Tibial artery (tissue), 4 donors: ENCODE data around the gene ARHGAP32.

Source experiments
- DNase-seq, 2 donors: peaks; one replicate each; pipeline ENCODE4 v3.0.0-alpha.2; 2019
- H3K27ac ChIP-seq, 2 donors: fragments of 200-600 bp; sonication (generic) in 1 of 2; 1 replicate in 1 of 2; 2 replicates in 1 of 2; pipeline ENCODE4 v1.5.1; 2018 to 2019; ENCODE audit warnings: mild to moderate bottlenecking in 1 of 2
- H3K27me3 ChIP-seq, 2 donors: fragments of 200-600 bp; sonication (generic) in 1 of 2; one replicate each; pipeline versions ENCODE4 v1.5.1 to v1.6.0; 2016 to 2019
- H3K36me3 ChIP-seq, 3 donors: fragments of 200-600 bp; sonication (generic) in 2 of 3; one replicate each; pipeline ENCODE4 v1.5.1; 2016 to 2019; ENCODE audit warnings: mild to moderate bottlenecking in 2 of 3
- H3K4me1 ChIP-seq, 4 donors: fragments of 200-600 bp; sonication (generic) in 2 of 4; 1 replicate in 3 of 4; 2 replicates in 1 of 4; pipeline ENCODE4 v1.5.1; 2016 to 2019
- H3K4me3 ChIP-seq, 2 donors: fragments of 200-600 bp; sonication (generic) in 1 of 2; 1 replicate in 1 of 2; 2 replicates in 1 of 2; pipeline ENCODE4 v1.5.1; 2018 to 2019; ENCODE audit warnings: mild to moderate bottlenecking in 2 of 2
- H3K9me3 ChIP-seq, 3 donors: fragments of 200-600 bp; sonication (generic) in 1 of 3; one replicate each; pipeline ENCODE4 v1.5.1; 2016 to 2019
- intact Hi-C: fragments of 100-400 bp; cut with DNase I; formaldehyde crosslinking; loops from one replicate; pipeline ENCODE4 v1.15.0; 2023; ENCODE audit warnings: low total_unique reads
- TF ChIP-seq, protein P1 (sequence below), 2 experiments: fragments of 200-600 bp in 1 of 2; fragments of 450-650 bp in 1 of 2; IDR thresholded peaks; one replicate each; pipeline ENCODE4 v1.5.1; 2017 to 2019; ENCODE audit warnings: antibody characterized with exemption in 2 of 2, mild to moderate bottlenecking in 1 of 2, moderate library complexity in 1 of 2

The ARHGAP32 gene

GRCh38 chr11:128947773-128948172 is 244.4 kb downstream of the ARHGAP32 start:
- DNase-seq: no peak
- peaks cover 0 to 4% of the 10 kb centered on the region in 2 donors for H3K27me3 ChIP-seq
- intact Hi-C loops: no loop called here
- no peak overlapping the region for H3K4me3 ChIP-seq
- H3K36me3 ChIP-seq: no peaks in the 10 kb centered on the region
- TF ChIP-seq, protein P1, sequence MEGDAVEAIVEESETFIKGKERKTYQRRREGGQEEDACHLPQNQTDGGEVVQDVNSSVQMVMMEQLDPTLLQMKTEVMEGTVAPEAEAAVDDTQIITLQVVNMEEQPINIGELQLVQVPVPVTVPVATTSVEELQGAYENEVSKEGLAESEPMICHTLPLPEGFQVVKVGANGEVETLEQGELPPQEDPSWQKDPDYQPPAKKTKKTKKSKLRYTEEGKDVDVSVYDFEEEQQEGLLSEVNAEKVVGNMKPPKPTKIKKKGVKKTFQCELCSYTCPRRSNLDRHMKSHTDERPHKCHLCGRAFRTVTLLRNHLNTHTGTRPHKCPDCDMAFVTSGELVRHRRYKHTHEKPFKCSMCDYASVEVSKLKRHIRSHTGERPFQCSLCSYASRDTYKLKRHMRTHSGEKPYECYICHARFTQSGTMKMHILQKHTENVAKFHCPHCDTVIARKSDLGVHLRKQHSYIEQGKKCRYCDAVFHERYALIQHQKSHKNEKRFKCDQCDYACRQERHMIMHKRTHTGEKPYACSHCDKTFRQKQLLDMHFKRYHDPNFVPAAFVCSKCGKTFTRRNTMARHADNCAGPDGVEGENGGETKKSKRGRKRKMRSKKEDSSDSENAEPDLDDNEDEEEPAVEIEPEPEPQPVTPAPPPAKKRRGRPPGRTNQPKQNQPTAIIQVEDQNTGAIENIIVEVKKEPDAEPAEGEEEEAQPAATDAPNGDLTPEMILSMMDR (IDR thresholded peaks at IDR 0.05): no peak
- H3K9me3 ChIP-seq: no peaks in the 10 kb centered on the region
- no peak overlapping the region for H3K27ac ChIP-seq
- H3K4me1 ChIP-seq: no peaks in the 10 kb centered on the region

DNA sequence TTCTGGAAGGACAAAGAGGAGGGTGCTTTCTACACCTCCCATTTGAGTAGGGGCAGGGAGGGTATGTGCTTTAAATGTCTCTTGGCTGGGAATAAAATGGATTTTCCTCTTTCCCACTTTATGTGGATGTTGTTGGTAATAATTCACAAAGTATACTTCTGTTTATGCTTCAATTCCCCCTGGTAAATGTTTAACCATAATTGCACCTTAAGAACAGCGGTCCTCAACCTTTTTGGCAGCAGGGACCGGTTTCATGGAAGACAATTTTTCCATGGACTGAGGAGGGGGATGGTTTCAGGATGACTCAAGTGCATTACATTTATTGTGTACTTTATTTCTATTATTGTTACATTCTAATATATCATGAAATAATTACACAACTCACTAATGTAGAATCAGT is 245.5 kb downstream of the ARHGAP32 start:
- H3K27ac ChIP-seq: no peak overlapping the region
- DNase-seq: no peak
- intact Hi-C loops: no loop called here
- no peaks in the 10 kb centered on the region for H3K4me1 ChIP-seq
- no peaks in the 10 kb centered on the region for H3K9me3 ChIP-seq
- TF ChIP-seq, protein P1 (IDR thresholded peaks at IDR 0.05): no peak
- no peak overlapping the region for H3K4me3 ChIP-seq
- H3K36me3 ChIP-seq: no peaks in the 10 kb centered on the region
- H3K27me3 ChIP-seq: peaks cover 0 to 6% of the 10 kb centered on the region in 2 donors

DNA sequence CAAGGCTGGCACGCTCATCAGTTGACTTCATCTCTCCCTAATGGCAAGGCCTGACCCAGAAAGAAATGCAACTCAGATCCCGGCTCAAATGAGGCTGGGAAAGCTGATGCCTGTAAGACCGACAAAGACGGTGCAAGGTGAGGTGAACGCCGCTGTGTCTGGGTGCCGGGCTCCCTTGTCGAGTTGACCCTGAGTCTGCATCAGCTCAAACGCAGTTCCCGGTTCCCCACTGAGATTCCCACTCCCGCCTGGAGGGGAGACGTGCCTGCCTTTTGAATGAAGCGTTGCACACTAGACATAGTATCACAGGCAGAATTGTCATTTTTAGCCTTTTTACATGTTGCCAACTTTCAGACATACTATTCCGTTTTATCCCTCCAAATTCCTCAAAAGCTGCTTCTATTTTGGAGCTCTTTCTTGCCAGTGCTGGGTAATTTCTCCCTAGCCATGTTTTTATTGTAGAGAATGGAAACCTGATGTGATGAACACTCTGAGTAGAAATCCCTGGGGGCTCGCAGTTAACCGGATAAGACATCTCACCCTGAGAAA is 248.6 kb downstream of the ARHGAP32 start:
- DNase-seq: no peak
- peaks cover 0 to 25% of the 10 kb centered on the region in 2 donors for H3K27me3 ChIP-seq
- H3K27ac ChIP-seq: no peak overlapping the region
- peaks cover 0 to 3% (median 0%) of the 10 kb centered on the region in 4 donors for H3K4me1 ChIP-seq
- TF ChIP-seq, protein P1 (IDR thresholded peaks at IDR 0.05): no peak
- intact Hi-C loops: no loop called here
- H3K36me3 ChIP-seq: no peaks in the 10 kb centered on the region
- no peak overlapping the region for H3K4me3 ChIP-seq
- no peaks in the 10 kb centered on the region for H3K9me3 ChIP-seq

GRCh38 chr11:128942817-128943427 is 249.2 kb downstream of the ARHGAP32 start, which contains the start of gene TP53AIP1:
Gene TP53AIP1, minus strand, starts transcription at chr11:128942871. Its CDS starts 5,053 bp downstream, at chr11:128937818.
- H3K4me3 ChIP-seq: no peak within 1 kb of the TSS
- H3K9me3 ChIP-seq: no peaks in the 10 kb centered on the region
- H3K4me1 ChIP-seq: peaks cover 0 to 3% (median 0%) of the 10 kb centered on the region in 4 donors
- no peak for DNase-seq
- TF ChIP-seq, protein P1 (IDR thresholded peaks at IDR 0.05): no peak
- H3K36me3 ChIP-seq: no peaks in the 10 kb centered on the region
- H3K27me3 ChIP-seq: peaks cover 0 to 25% of the 10 kb centered on the region in 2 donors
- intact Hi-C loops: no loop called here
- H3K27ac ChIP-seq: no peak within 1 kb of the TSS

DNA sequence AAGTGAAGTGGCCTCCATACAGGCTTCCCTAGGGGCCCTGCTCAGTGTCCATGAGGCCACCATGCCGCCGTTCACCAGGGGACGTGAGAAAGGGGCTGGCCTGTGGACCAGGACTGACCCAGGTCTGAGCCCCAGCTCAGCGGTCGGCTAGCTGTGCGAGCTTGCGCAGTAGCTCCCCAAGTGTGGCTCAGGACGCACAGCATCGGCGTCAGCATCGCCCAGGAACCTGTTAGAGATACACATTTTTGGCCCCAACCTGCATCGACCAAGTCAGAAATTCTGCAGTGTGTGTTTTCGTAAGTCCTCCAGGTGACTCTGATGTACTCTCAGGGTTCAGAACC is 249.9 kb downstream of the ARHGAP32 start:
- DNase-seq: no peak
- no peaks in the 10 kb centered on the region for H3K9me3 ChIP-seq
- H3K4me1 ChIP-seq: peaks cover 0 to 3% (median 0%) of the 10 kb centered on the region in 4 donors
- no peak overlapping the region for H3K4me3 ChIP-seq
- TF ChIP-seq, protein P1 (IDR thresholded peaks at IDR 0.05): no peak
- intact Hi-C loops: no loop called here
- H3K27ac ChIP-seq: no peak overlapping the region
- H3K36me3 ChIP-seq: no peaks in the 10 kb centered on the region
- peaks cover 0 to 25% of the 10 kb centered on the region in 2 donors for H3K27me3 ChIP-seq
